Tibial nerve (tissue), 4 donors: ENCODE measurements around the gene KRTAP4-7.
"Not testable (repeated sequence)": the region's sequence is repeated elsewhere in the genome, so short reads cannot be mapped to it uniquely, and the experiment has no call there.

Source experiments
- CTCF ChIP-seq, 5 experiments: fragments of 200-600 bp in 3 of 5; fragments of 450-650 bp in 2 of 5; sonication (generic) in 3 of 5; IDR thresholded peaks; one replicate each; pipeline ENCODE4 v1.5.1; 2016 to 2019; ENCODE audit warnings: antibody characterized with exemption in 5 of 5, mild to moderate bottlenecking in 3 of 5, moderate library complexity in 2 of 5
- EP300 ChIP-seq, 2 donors: sonication (generic); formaldehyde crosslinking; IDR thresholded peaks; one replicate each; pipeline ENCODE4 v1.6.1; 2017; ENCODE audit warnings: antibody characterized with exemption in 2 of 2, mild to moderate bottlenecking in 1 of 2

GRCh38 chr17:41117846-41118386 lies 34.0 kb downstream of the KRTAP4-7 start, which contains the start of gene KRTAP4-11:
- not testable (repeated sequence) for TF ChIP-seq EP300, CTCF (IDR thresholded peaks at IDR 0.05)
